ENCODE measurements around the gene SPRED1.

SPRED1 gene

GRCh38 chr15:38297623-38298388 lies 45.2 kb downstream of the SPRED1 start:
- H3K4me3 ChIP-seq (ENCODE audit: low read length), result no peak overlapping the region
- TF ChIP-seq, protein P1, sequence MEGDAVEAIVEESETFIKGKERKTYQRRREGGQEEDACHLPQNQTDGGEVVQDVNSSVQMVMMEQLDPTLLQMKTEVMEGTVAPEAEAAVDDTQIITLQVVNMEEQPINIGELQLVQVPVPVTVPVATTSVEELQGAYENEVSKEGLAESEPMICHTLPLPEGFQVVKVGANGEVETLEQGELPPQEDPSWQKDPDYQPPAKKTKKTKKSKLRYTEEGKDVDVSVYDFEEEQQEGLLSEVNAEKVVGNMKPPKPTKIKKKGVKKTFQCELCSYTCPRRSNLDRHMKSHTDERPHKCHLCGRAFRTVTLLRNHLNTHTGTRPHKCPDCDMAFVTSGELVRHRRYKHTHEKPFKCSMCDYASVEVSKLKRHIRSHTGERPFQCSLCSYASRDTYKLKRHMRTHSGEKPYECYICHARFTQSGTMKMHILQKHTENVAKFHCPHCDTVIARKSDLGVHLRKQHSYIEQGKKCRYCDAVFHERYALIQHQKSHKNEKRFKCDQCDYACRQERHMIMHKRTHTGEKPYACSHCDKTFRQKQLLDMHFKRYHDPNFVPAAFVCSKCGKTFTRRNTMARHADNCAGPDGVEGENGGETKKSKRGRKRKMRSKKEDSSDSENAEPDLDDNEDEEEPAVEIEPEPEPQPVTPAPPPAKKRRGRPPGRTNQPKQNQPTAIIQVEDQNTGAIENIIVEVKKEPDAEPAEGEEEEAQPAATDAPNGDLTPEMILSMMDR (IDR thresholded peaks at IDR 0.05; ENCODE audit: insufficient read depth, low read depth, low read length, missing control alignments), result no peak
- DNase-seq (ENCODE audit: low read depth), result no peak

- TF ChIP-seq, protein P1 (IDR thresholded peaks at IDR 0.05; ENCODE audit: insufficient read depth, low read depth, low read length, missing control alignments), result no peak
- DNase-seq (ENCODE audit: low read depth), result no peak
- no peak overlapping the region for H3K4me3 ChIP-seq (ENCODE audit: low read length)
Measured at GRCh38 chr15:38299216-38299615, 46.6 kb downstream of the SPRED1 start.

- DNase-seq (ENCODE audit: low read depth), result no peak
- TF ChIP-seq, protein P1 (IDR thresholded peaks at IDR 0.05; ENCODE audit: insufficient read depth, low read depth, low read length, missing control alignments), result no peak
- no peak overlapping the region for H3K4me3 ChIP-seq (ENCODE audit: low read length)
Measured at GRCh38 chr15:38300395-38300794, 47.8 kb downstream of the SPRED1 start.

- TF ChIP-seq, protein P1 (IDR thresholded peaks at IDR 0.05; ENCODE audit: insufficient read depth, low read depth, low read length, missing control alignments), result no peak
- no peak overlapping the region for H3K4me3 ChIP-seq (ENCODE audit: low read length)
- DNase-seq (ENCODE audit: low read depth), result no peak
Measured at GRCh38 chr15:38304481-38304880, 51.8 kb downstream of the SPRED1 start.

- no peak for DNase-seq (ENCODE audit: low read depth)
- no peak overlapping the region for H3K4me3 ChIP-seq (ENCODE audit: low read length)
- TF ChIP-seq, protein P1 (IDR thresholded peaks at IDR 0.05; ENCODE audit: insufficient read depth, low read depth, low read length, missing control alignments), result no peak
Measured at GRCh38 chr15:38307251-38307650, 54.6 kb downstream of the SPRED1 start.

GRCh38 chr15:38307861-38308641 lies 55.4 kb downstream of the SPRED1 start:
- DNase-seq (ENCODE audit: low read depth), result no peak
- no peak overlapping the region for H3K4me3 ChIP-seq (ENCODE audit: low read length)
- TF ChIP-seq, protein P1 (IDR thresholded peaks at IDR 0.05; ENCODE audit: insufficient read depth, low read depth, low read length, missing control alignments), result no peak

All from epithelial cell of esophagus (primary cell).